Endothelial cell of umbilical vein (primary cell): ENCODE results near the gene FMN2. TPM values are rescaled to one million over a fixed set of nuclear protein-coding genes. Genes with fewer than 3 reads are reported as not detected.

Experiments used
- BruUV-seq: library from RNA; stranded (reverse); fragments of 400-500 nt; replicated peaks from 2 replicates; lab custom pipeline; 2021; lab: Mats Ljungman, UMichigan
- CTCF ChIA-PET: fragments of 300-600, 350-600 bp; sonication (Branson Sonifier 250); formaldehyde crosslinking; loops from one replicate; lab custom pipeline; 2021; ENCODE audit warnings: antibody characterized with exemption, inconsistent platforms; lab: Charles Lee
- POLR2A ChIA-PET: fragments of 300-600, 350-600 bp; sonication (Branson Sonifier 250); formaldehyde crosslinking; loops from one replicate; lab custom pipeline; 2021; ENCODE audit warnings: antibody characterized with exemption, inconsistent platforms; lab: Charles Lee
- DNase-seq: peaks from one replicate; pipeline ENCODE4 v3.0.0-alpha.2; 2011; ENCODE audit warnings: low read depth, low spot score
- FAIRE-seq: peaks from 2 replicates; lab custom pipeline; 2011; peaks lifted over from hg19 to GRCh38; lab: Jason Lieb, UNC
- H2AFZ ChIP-seq: 2 replicates; pipeline ENCODE4 v1.6.0; 2012; ENCODE audit warnings: low read depth, low read length, control low read depth, inconsistent platforms
- H3K27ac ChIP-seq: 2 replicates; pipeline ENCODE4 v1.5.1; 2011; ENCODE audit warnings: low read depth, mild to moderate bottlenecking, control low read depth, low read length, moderate library complexity; ENCODE audit not compliant: insufficient read depth
- H3K27me3 ChIP-seq, 2 experiments: 2 replicates each; pipeline versions ENCODE4 v1.6.0 to v1.6.1; 2011; ENCODE audit warnings: low read length in 2 of 2, mixed read lengths in 1 of 2; ENCODE audit not compliant: control insufficient read depth in 2 of 2, insufficient read depth in 2 of 2
- H3K36me3 ChIP-seq, 2 experiments: 2 replicates in 1 of 2; 3 replicates in 1 of 2; pipeline ENCODE4 v1.5.1; 2011; ENCODE audit warnings: low read length in 2 of 2, mild to moderate bottlenecking in 1 of 2, moderate library complexity in 1 of 2; ENCODE audit not compliant: control insufficient read depth in 2 of 2, insufficient read depth in 2 of 2; ENCODE audit errors: extremely low read depth in 1 of 2
- H3K4me1 ChIP-seq: 3 replicates; pipeline ENCODE4 v1.5.1; 2011; ENCODE audit warnings: mild to moderate bottlenecking, low read length; ENCODE audit not compliant: control insufficient read depth, insufficient read depth; ENCODE audit errors: extremely low read depth
- H3K4me2 ChIP-seq: 2 replicates; pipeline ENCODE4 v1.6.1; 2011; ENCODE audit warnings: low read length, control low read depth, mixed read lengths; ENCODE audit not compliant: insufficient read depth
- H3K4me3 ChIP-seq, 3 experiments: fragments of 200-600 bp in 1 of 3; sonication (generic), shearing (Covaris generic) in 1 of 3; replicated peaks in 1 of 3; 2 replicates each; pipeline ENCODE4 v1.5.1; 2011 to 2016; ENCODE audit warnings: control low read depth in 3 of 3, low read length in 3 of 3, mild to moderate bottlenecking in 2 of 3, inconsistent platforms in 1 of 3, low read depth in 1 of 3, moderate library complexity in 1 of 3; ENCODE audit not compliant: insufficient read depth in 1 of 3
- H3K79me2 ChIP-seq: 2 replicates; pipeline ENCODE4 v1.6.0; 2012; ENCODE audit warnings: low read length, inconsistent platforms; ENCODE audit not compliant: control insufficient read depth, insufficient read depth
- H3K9ac ChIP-seq: replicated peaks from 2 replicates; pipeline ENCODE3; 2011; ENCODE audit warnings: low read length, control low read depth; ENCODE audit not compliant: insufficient read depth; ENCODE audit errors: extremely low read depth
- H3K9me1 ChIP-seq: replicated peaks from 3 replicates; pipeline ENCODE4 v1.6.0; 2011; ENCODE audit warnings: mild to moderate bottlenecking, low read length; ENCODE audit not compliant: control insufficient read depth, insufficient read depth; ENCODE audit errors: extremely low read depth
- H3K9me3 ChIP-seq: replicated peaks from 2 replicates; pipeline ENCODE4 v1.5.1; 2012; ENCODE audit warnings: low read length, inconsistent platforms; ENCODE audit not compliant: control insufficient read depth, insufficient read depth
- H4K20me1 ChIP-seq: replicated peaks from 2 replicates; pipeline ENCODE3; 2011; ENCODE audit warnings: mild to moderate bottlenecking, low read length; ENCODE audit not compliant: control insufficient read depth, insufficient read depth; ENCODE audit errors: extremely low read depth
- EZH2 ChIP-seq: IDR thresholded peaks from 2 replicates; pipeline ENCODE4 v1.6.1; 2012; ENCODE audit warnings: borderline replicate concordance, low read depth, mild to moderate bottlenecking, moderate library complexity, low read length, inconsistent platforms; ENCODE audit not compliant: severe bottlenecking
- FOS ChIP-seq: IDR thresholded peaks from 2 replicates; pipeline ENCODE4 v1.6.1; 2011; ENCODE audit warnings: mild to moderate bottlenecking, low read length, moderate library complexity, borderline replicate concordance; ENCODE audit not compliant: insufficient read depth
- GATA2 ChIP-seq: IDR thresholded peaks from 2 replicates; pipeline ENCODE4 v1.7.0; 2011; ENCODE audit warnings: low read depth, mild to moderate bottlenecking, moderate library complexity, mixed read lengths, low read length; ENCODE audit not compliant: insufficient read length, insufficient read depth
- JUN ChIP-seq: IDR thresholded peaks from 2 replicates; pipeline ENCODE4 v1.6.1; 2011; ENCODE audit warnings: borderline replicate concordance, low read depth; ENCODE audit not compliant: insufficient read length, insufficient read depth
- MYC ChIP-seq: IDR thresholded peaks from one replicate; pipeline ENCODE4 v1.6.1; 2011; ENCODE audit warnings: mild to moderate bottlenecking, low read depth, low read length
- POLR2A ChIP-seq: IDR thresholded peaks from 2 replicates; pipeline ENCODE4 v1.6.1; 2012; ENCODE audit warnings: low read depth, mild to moderate bottlenecking, control low read depth, low read length
- dilution Hi-C: fragments of 300-500 bp; cut with MboI; formaldehyde crosslinking; loops from one replicate; pipeline ENCODE4 v1.15.0; 2019; ENCODE audit warnings: low sequenced_read_pairs; ENCODE audit not compliant: extremely low pct_ligation_motif_present
- intact Hi-C: fragments of 100-400 bp; cut with micrococcal nuclease; formaldehyde crosslinking; loops from one replicate; pipeline ENCODE4 v1.10.0; 2022
- polyA plus RNA-seq, 4 experiments: library from polyadenylated mRNA; depleted of rRNA in 3 of 4; stranded (reverse) in 3 of 4; unstranded in 1 of 4; fragments of >200 nt; gene quantifications; 2 replicates each; pipeline versions ENCODE4 v1.2.1 to v1.2.3, GENCODE V29; 2011 to 2012; ENCODE audit warnings: missing spikeins in 1 of 4
- total RNA-seq: library from RNA; stranded (reverse); gene quantifications from 2 replicates; pipeline ENCODE4 v1.2.3, GENCODE V29; 2021
- TF ChIP-seq, protein P1 (sequence below): IDR thresholded peaks from 2 replicates; pipeline ENCODE4 v1.6.1; 2011; ENCODE audit not compliant: insufficient read depth, insufficient read length

FMN2 gene
- total and polyA plus RNA-seq, 2 donors (not counting 3 experiments of a cell fraction or from before 2014, with no cell fraction given), result not detected

DNA sequence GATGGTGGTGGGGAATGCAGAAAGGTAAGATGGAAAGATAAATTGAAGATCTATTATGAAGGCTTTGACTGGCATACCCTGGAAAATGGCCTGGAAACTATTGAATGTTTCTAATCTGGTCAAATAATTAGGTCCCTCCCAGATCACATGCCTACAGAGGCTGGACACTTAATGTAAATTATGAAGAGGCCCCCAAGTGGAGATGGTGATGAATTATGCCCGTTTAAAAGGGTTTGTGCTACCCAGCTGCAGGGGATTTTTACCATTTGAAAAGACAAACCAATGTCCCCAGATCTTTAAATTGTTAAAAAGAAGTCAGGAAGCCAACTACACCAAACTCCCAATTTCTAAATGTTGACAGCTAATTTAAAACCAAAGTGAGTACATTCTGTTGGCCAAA, 35.7 kb upstream of the FMN2 start:
- H2AFZ ChIP-seq, result no peak overlapping the region
- DNase-seq (no peak), FAIRE-seq (no peak)
- H4K20me1 ChIP-seq, result no peaks in the 10 kb centered on the region
- no peaks in the 10 kb centered on the region for H3K79me2 ChIP-seq
- H3K9me1 ChIP-seq, result no peaks in the 10 kb centered on the region
- no peak for TF ChIP-seq POLR2A
- no peak for TF ChIP-seq FOS
- TF ChIP-seq, protein P1, sequence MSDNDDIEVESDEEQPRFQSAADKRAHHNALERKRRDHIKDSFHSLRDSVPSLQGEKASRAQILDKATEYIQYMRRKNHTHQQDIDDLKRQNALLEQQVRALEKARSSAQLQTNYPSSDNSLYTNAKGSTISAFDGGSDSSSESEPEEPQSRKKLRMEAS, result no peak
- no peak for TF ChIP-seq MYC
- no peak for TF ChIP-seq EZH2
- H3K27me3 ChIP-seq, result no peaks in the 10 kb centered on the region
- no peak overlapping the region for H3K4me2 ChIP-seq
- no peak overlapping the region for H3K27ac ChIP-seq
- H3K9ac ChIP-seq, result no peak overlapping the region
- intact Hi-C loops (no loop called here), dilution Hi-C loops (no loop called here)
- BruUV-seq, result no TSS peak
- no peaks in the 10 kb centered on the region for H3K9me3 ChIP-seq
- POLR2A ChIA-PET, result no interaction called here
- no peaks in the 10 kb centered on the region for H3K36me3 ChIP-seq
- H3K4me1 ChIP-seq, result no peaks in the 10 kb centered on the region
- no peak overlapping the region for H3K4me3 ChIP-seq
- CTCF ChIA-PET, result no interaction called here

DNA sequence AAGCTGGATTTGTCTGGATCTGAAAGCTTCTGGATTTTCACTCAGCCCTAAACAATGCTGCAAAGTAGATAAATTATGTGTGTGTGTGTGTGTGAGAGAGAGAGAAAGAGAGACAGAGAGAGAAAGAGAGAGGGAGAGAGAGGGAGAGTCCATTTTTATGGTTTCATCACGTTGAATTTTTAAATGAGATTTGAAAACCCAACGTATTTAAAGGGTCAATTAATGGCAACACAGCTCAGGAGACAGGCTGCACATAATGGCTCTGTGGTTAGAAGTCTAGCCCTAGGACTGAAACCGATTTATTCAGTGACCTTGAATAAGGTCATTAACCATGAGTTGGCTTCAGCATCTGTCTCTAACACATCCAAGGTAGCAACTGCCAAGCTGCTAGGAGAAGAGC, 35.3 kb upstream of the FMN2 start:
- H3K36me3 ChIP-seq, result no peaks in the 10 kb centered on the region
- no peak for DNase-seq
- TF ChIP-seq JUN (no peak), EZH2 (no peak), FOS (no peak), GATA2 (no peak)
- TF ChIP-seq, protein P1, result no peak
- H2AFZ ChIP-seq, result no peak overlapping the region
- no peaks in the 10 kb centered on the region for H3K9me1 ChIP-seq
- no peaks in the 10 kb centered on the region for H3K79me2 ChIP-seq
- dilution Hi-C loops (no loop called here), intact Hi-C loops (no loop called here)
- BruUV-seq, result no TSS peak
- no peak overlapping the region for H3K4me3 ChIP-seq
- ChIA-PET CTCF (no interaction called here), POLR2A (no interaction called here)
- no peaks in the 10 kb centered on the region for H3K4me1 ChIP-seq
- no peaks in the 10 kb centered on the region for H3K27me3 ChIP-seq
- H3K9me3 ChIP-seq, result no peaks in the 10 kb centered on the region
- no peak overlapping the region for H3K4me2 ChIP-seq
- H3K9ac ChIP-seq, result no peak overlapping the region
- H4K20me1 ChIP-seq, result no peaks in the 10 kb centered on the region
- no peak for FAIRE-seq
- H3K27ac ChIP-seq, result no peak overlapping the region
